ES-I3 (cell line): ENCODE data around the gene LYSMD1.
A peak's percentile ranks its signal among the peaks of the same experiment; 100 is the strongest.
"Not testable (repeated sequence)": the region's sequence is repeated elsewhere in the genome, so short reads cannot be mapped to it uniquely, and the experiment has no call there.

Experiments used
- H3K36me3 ChIP-seq: 2 replicates; pipeline ENCODE4 v1.6.1; 2013; ENCODE audit warnings: mild to moderate bottlenecking, low read length, control low read depth, moderate library complexity; ENCODE audit not compliant: insufficient read depth
- H3K4me1 ChIP-seq: 2 replicates; pipeline ENCODE4 v1.6.1; 2013; ENCODE audit warnings: mild to moderate bottlenecking, control low read depth, low read length; ENCODE audit not compliant: insufficient read depth
- H3K9ac ChIP-seq: 2 replicates; pipeline ENCODE4 v1.6.1; 2013; ENCODE audit warnings: low read depth, mild to moderate bottlenecking, low read length, moderate library complexity
- H3K9me3 ChIP-seq: 2 replicates; pipeline ENCODE4 v1.6.1; 2013; ENCODE audit warnings: mild to moderate bottlenecking, low read length, moderate library complexity; ENCODE audit not compliant: control insufficient read depth, insufficient read depth

The LYSMD1 gene, protein sequence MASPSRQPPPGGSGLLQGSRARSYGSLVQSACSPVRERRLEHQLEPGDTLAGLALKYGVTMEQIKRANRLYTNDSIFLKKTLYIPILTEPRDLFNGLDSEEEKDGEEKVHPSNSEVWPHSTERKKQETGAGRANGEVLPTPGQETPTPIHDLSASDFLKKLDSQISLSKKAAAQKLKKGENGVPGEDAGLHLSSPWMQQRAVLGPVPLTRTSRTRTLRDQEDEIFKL

DNA sequence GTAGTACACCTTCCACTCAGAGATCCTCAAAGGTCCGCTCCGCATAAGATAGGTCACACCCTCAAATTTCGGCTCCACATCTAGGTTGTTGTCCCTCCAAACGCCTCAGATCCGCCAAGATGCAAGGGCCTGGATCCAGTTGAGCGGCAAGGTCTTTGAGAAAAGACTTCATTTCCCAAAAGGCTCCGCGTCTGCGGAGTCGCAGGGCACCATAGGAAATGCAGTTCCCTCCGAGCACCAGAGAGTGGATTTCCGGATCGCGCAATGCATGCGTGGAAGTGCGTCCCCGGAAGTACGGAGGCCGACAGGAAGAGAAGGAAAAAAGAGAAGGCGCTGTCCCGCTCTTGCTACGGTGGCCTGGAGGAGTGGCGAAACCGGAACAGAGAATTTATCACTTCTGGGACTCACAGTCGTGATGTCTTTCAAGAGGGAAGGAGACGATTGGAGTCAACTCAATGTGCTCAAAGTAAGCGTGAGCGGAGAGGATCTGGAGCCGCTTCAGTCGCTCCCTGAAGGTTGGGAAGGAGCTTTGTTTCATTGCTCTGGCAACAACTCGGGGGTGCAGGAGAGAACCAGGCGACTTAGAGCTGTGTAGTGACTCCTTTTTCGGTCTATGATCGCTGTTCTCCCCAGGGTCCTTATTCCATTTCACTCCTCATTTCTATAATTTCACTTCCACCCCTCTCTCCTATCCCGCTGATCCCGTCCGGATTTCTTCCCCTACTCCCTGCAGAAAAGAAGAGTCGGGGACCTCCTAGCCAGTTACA, at the start of gene LYSMD1, which contains the start of gene SCNM1:
LYSMD1 (minus strand) TSS at position 165 of the 767 bp plus-strand sequence. CDS start 644 bp downstream, outside the sequence.
SCNM1 (plus strand) TSS at position 407 of the 767 bp plus-strand sequence; CDS start at position 416, 9 bp downstream.
- Histone ChIP-seq H3K9me3 (no peaks in the 10 kb centered on the region), H3K4me1 (peaks cover 9% of the 10 kb centered on the region), H3K36me3 (peaks cover 5% of the 10 kb centered on the region), H3K9ac (peak within 1 kb of the TSS; percentile 90)

- Histone ChIP-seq H3K9me3 (no peaks in the 10 kb centered on the region), H3K4me1 (no peaks in the 10 kb centered on the region), H3K36me3 (peaks cover 5% of the 10 kb centered on the region), H3K9ac (no peak overlapping the region)
Observed at GRCh38 chr1:151213560-151213959, 47.9 kb upstream of the LYSMD1 start.

GRCh38 chr1:151211972-151212705, 46.4 kb upstream of the LYSMD1 start:
- Histone ChIP-seq H3K36me3 (peaks cover 5% of the 10 kb centered on the region), H3K9ac (no peak overlapping the region), H3K9me3 (no peaks in the 10 kb centered on the region), H3K4me1 (no peaks in the 10 kb centered on the region)

DNA sequence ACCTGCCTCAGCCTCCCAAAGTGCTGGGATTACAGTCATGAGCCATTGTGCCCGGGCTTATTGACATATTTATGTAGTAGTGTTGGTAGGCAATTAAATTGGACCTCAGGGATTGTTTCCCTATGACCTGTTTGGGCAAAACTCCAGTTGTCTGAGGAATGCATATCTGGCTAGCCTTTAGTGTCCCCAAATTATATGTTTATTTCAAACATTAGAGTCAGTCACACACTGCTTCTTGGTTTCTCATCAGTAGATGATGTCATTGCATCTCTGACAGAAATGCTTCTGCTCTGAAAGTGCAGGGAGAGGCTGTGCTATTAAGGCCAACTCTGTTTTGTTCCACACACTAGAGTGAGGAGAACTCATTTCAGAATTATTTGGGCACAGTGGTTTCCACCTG, 45.1 kb upstream of the LYSMD1 start:
- Histone ChIP-seq H3K4me1 (no peaks in the 10 kb centered on the region), H3K9me3 (no peaks in the 10 kb centered on the region), H3K36me3 (peaks cover 10% of the 10 kb centered on the region), H3K9ac (no peak overlapping the region)

DNA sequence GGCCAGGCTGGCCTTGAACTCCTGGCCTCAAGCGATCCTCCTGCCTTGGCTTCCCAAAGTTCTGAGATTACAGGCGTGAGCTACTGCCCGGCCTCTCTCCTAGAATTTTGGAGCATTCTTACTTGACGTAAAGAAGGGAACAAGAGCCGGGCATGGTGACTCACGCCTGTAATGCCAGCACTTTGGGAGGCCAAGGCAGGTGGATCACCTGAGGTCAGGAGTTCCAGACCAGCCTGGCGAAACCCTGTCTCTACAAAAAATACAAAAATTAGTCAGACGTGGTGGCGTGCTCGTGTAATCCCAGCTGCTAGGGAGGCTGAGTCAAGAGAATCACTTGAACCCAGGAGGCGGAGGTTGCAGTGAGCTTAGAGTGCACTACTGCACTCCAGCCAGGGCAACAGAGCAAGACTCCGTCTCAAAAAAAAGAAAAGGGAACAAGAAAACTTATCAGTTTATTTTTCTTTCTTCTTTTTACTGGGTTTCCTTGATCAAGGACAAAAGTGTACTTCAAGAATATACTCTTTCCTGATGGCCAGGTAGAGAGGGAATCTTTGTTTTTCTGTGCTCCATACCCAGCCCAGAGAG, 39.8 kb upstream of the LYSMD1 start:
- peaks cover 17% of the 10 kb centered on the region for H3K36me3 ChIP-seq
- not testable (repeated sequence) for H3K4me1 ChIP-seq, H3K9ac ChIP-seq

GRCh38 chr1:151199873-151200581, 34.3 kb upstream of the LYSMD1 start:
- Histone ChIP-seq H3K9me3 (no peaks in the 10 kb centered on the region), H3K4me1 (0 out of 2 replicates have a peak, but pooled peaks cover 3% of the 10 kb centered on the region), H3K9ac (peak overlapping the region; percentile 100), H3K36me3 (peaks cover 8% of the 10 kb centered on the region)

More for the DNA sequence above, 39.8 kb upstream of the LYSMD1 start:
- not testable (repeated sequence) for H3K9me3 ChIP-seq

DNA sequence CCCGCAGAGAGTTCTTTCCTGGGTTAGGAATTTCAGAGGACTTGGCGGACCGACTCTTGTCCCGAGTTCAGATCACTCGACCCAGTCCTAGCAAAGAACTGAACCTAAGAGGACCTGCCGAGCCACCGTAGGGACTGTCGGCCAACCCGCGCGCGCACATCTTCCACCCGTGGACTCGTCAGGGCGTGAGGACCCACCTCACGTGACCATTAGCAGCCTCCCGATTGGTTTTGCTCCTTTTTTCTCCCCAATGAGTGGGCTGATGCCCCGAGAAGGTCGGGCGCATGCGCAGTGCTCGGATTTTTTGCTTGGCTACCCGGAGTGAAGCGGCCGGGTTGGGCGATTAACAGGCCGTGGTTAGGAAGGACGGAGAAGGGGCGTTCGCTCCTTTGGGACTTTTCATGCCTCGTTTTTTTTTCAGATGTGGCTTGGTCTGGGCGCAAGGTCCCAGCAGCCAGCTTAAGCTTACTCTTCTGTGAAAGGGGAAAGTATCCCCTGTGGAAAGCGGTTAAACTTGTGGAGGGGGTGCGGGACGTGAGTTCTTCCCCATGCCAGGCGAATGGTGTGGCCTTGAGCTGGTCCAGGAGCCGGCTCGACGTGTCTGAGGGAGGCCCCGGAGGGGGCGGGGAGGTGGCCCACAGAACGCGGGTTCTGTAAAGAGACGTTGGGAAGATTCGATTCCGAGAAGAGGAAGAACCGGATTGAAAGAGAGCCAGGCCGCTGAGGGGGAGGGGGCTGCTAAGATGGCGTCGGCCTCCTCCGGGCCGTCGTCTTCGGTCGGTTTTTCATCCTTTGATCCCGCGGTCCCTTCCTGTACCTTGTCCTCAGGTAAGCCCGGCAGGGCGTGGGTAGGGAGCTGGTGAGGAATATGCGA, 32.8 kb upstream of the LYSMD1 start, which contains the start of gene PIP5K1A:
PIP5K1A (plus strand) TSS at position 299 of the 874 bp plus-strand sequence; CDS start at position 744, 445 bp downstream.
- Histone ChIP-seq H3K9ac (peak within 1 kb of the TSS; percentile 100), H3K36me3 (peaks cover 8% of the 10 kb centered on the region), H3K9me3 (no peaks in the 10 kb centered on the region), H3K4me1 (peaks cover 8% of the 10 kb centered on the region; the same call in 1 of the 2 replicates)

DNA sequence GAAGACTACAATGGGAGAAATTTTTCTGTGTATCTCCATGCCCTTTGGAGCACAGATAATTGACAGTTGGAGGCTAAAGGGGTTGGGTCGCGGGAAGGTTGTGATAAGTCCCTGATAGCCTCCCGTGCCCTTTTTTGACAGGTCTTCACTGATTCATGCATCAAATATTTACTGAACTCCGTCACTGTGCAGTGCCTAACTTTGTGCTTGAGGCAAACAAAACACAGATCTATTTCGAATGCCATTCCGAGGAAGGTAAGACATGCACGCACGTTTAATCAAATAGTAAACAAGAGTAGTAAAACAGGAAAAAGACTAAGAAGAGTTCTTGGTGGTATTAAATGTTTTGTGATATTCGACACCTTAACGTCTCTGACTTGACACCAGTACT, 32.2 kb upstream of the LYSMD1 start:
- Histone ChIP-seq H3K9me3 (no peaks in the 10 kb centered on the region), H3K36me3 (peaks cover 6% of the 10 kb centered on the region), H3K9ac (peak overlapping the region; percentile 100), H3K4me1 (peaks cover 8% of the 10 kb centered on the region; the same call in 1 of the 2 replicates)

DNA sequence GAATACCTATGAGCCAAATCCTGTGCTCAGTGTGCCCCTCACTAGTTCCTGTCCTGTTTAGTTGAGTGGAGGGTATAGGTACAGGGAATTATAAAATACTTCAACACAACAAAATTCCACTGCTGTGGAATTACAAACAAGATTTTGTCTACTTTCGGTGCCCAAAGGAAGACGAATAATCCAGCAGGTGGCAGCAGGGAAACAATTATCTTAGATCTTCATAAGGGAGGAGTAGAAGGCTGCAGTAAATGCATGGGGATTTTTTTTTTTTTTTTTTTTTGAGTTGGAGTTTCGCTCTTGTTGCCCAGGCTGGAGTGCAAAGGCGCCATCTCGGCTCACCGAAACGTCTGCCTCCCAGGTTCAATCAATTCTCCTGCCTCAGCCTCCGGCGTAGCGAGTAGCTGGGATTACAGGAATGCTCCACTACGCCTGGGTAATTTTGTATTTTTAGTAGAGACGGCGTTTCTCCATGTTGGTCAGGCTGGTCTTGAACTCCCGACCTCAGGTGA, 30.6 kb upstream of the LYSMD1 start:
- peaks cover 8% of the 10 kb centered on the region; the same call in 1 of the 2 replicates for H3K4me1 ChIP-seq
- H3K9me3 ChIP-seq: no peaks in the 10 kb centered on the region
- peak overlapping the region; percentile 29; the same call in 1 of the 2 replicates for H3K9ac ChIP-seq
- no peaks in the 10 kb centered on the region for H3K36me3 ChIP-seq

DNA sequence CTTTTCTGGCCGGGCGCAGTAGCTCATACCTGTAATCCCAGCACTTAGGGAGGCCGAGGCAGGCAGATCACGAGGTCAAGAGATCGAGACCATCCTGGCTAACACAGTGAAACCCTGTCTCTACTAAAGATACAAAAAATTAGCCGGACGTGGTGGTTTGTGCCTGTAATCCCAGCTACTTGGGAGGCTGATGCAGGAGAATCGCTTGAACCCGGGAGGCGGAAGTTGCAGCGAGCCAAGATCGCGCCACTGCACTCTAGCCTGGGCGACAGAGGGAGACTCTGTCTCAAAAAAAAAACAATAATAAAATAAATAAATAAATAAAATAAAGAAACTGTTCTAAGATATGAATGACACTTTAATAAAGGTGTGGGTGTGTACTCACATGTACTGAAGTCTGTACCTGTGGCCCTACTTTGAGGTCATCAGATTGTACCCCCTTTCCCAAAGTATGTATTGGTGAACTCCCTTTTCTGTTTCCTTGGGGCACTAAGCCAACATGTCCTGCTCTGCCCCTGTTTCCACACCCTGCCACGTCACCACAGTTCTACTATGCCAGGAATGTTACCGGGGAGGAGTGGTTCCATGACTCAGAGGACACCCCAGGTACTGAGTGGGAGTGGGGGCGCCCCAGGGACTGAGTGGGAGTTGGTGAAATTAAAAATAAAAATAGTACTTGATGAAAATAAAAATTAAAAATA, 29.3 kb upstream of the LYSMD1 start:
- H3K9me3 ChIP-seq, H3K36me3 ChIP-seq, H3K4me1 ChIP-seq: not testable (repeated sequence)
- H3K9ac ChIP-seq: peak overlapping the region; percentile 44; the same call in 1 of the 2 replicates

DNA sequence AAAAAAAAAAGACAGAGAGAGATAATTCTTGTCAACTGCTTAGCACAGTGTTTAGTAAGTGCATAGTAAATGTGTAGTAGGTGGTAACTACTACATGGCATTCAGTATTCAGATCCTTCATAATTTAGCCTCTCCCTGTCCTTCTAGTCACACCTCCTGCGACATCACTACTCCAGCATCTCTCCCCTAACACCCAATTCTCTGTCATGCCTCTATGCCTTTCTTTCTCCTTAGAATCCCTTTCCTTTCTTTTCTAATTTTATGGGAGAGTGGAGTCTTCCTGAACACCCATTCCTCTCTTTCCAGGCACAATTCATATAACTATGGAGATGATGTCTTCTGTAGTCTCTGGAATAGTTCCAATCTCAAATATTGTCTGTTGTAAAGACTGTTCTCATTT, 28.2 kb upstream of the LYSMD1 start:
- H3K9me3 ChIP-seq: no peaks in the 10 kb centered on the region
- peaks cover 8% of the 10 kb centered on the region; the same call in 1 of the 2 replicates for H3K4me1 ChIP-seq
- no peak overlapping the region for H3K9ac ChIP-seq
- no peaks in the 10 kb centered on the region for H3K36me3 ChIP-seq

- Histone ChIP-seq H3K36me3 (no peaks in the 10 kb centered on the region), H3K9ac (no peak overlapping the region), H3K4me1 (peaks cover 8% of the 10 kb centered on the region; the same call in 1 of the 2 replicates), H3K9me3 (no peaks in the 10 kb centered on the region)
Observed at GRCh38 chr1:151193304-151193703, 27.6 kb upstream of the LYSMD1 start.
